HepG2 (cell line): ENCODE data around the gene TNS4. TPM values are rescaled to one million over a fixed set of nuclear protein-coding genes. Genes with fewer than 3 reads are reported as not detected.

ENCODE experiments used
- ATAC-seq: fragments of 200-7000 bp; cut with Tn5 transposase; 3 replicates; pipeline ENCODE4 v1.9.1; 2020; ENCODE audit warnings: mild to moderate bottlenecking, moderate library complexity
- BruUV-seq: library from RNA; stranded (reverse); fragments of 400-500 nt; replicated peaks from 2 replicates; lab custom pipeline; 2021; lab: Mats Ljungman, UMichigan
- CTCF ChIA-PET: fragments of 300-600 bp; formaldehyde crosslinking; extraction: SDS; loops from one replicate; lab custom pipeline; 2021; ENCODE audit warnings: low total read pairs, inconsistent platforms, low intra/inter-chr PET ratio; lab: Yijun Ruan, JAX
- POLR2A ChIA-PET: fragments of 350-600 bp; sonication (Branson Sonifier 250); formaldehyde crosslinking; loops from one replicate; lab custom pipeline; 2020; ENCODE audit warnings: antibody characterized with exemption, inconsistent platforms; lab: Yijun Ruan, JAX
- DNase-seq: peaks from one replicate; pipeline ENCODE4 v3.0.0-alpha.2; 2015; ENCODE audit warnings: low spot score
- FAIRE-seq: peaks from 3 replicates; lab custom pipeline; 2011; peaks lifted over from hg19 to GRCh38; lab: Jason Lieb, UNC
- H2AFZ ChIP-seq: one replicate; pipeline ENCODE4 v1.6.1; 2011; ENCODE audit warnings: low read length, inconsistent platforms
- H3K27ac ChIP-seq: fragments of 300-600 bp; 3 replicates; pipeline ENCODE4 v1.8.0; 2011; ENCODE audit warnings: mixed run types, mild to moderate bottlenecking, mixed read lengths, low read length, inconsistent platforms; ENCODE audit not compliant: insufficient read depth; ENCODE audit errors: extremely low read length
- H3K27me3 ChIP-seq, 2 experiments: fragments of 200-600 bp in 1 of 2; 2 replicates in 1 of 2; 3 replicates in 1 of 2; pipeline versions ENCODE4 v1.6.0 to v1.8.0; 2011; ENCODE audit warnings: low read length in 2 of 2, mild to moderate bottlenecking in 2 of 2, moderate library complexity in 2 of 2, inconsistent platforms in 1 of 2; ENCODE audit not compliant: insufficient read depth in 2 of 2, control insufficient read depth in 1 of 2
- H3K36me3 ChIP-seq, 2 experiments: fragments of 200-600 bp in 1 of 2; replicated peaks in 1 of 2; 2 replicates in 1 of 2; 3 replicates in 1 of 2; pipeline versions ENCODE4 v1.5.1 to v1.8.0; 2011; ENCODE audit warnings: low read length in 2 of 2, inconsistent platforms in 1 of 2; ENCODE audit not compliant: insufficient read depth in 2 of 2, control insufficient read depth in 1 of 2
- H3K4me1 ChIP-seq: 2 replicates; pipeline ENCODE4 v1.5.1; 2012; ENCODE audit warnings: low read length, inconsistent platforms; ENCODE audit not compliant: insufficient read depth
- H3K4me2 ChIP-seq: 2 replicates; pipeline ENCODE4 v1.6.0; 2011; ENCODE audit warnings: low read depth, low read length, inconsistent platforms
- H3K4me3 ChIP-seq, 3 experiments: fragments of 200-600 bp in 1 of 3; sonication (generic), shearing (Covaris generic) in 1 of 3; replicated peaks in 1 of 3; 2 replicates each; pipeline ENCODE4 v1.5.1; 2011 to 2016; ENCODE audit warnings: low read length in 3 of 3, inconsistent platforms in 2 of 3, low read depth in 2 of 3, mild to moderate bottlenecking in 2 of 3, control low read depth in 1 of 3, mixed read lengths in 1 of 3; ENCODE audit not compliant: insufficient read depth in 1 of 3
- H3K79me2 ChIP-seq: one replicate; pipeline ENCODE4 v1.6.1; 2011; ENCODE audit warnings: low read length, inconsistent platforms; ENCODE audit not compliant: insufficient read depth
- H3K9ac ChIP-seq: 2 replicates; pipeline ENCODE4 v1.6.0; 2011; ENCODE audit warnings: mild to moderate bottlenecking, low read depth, low read length, inconsistent platforms; ENCODE audit not compliant: insufficient read depth
- H3K9me3 ChIP-seq: 2 replicates; pipeline ENCODE4 v1.5.1; 2012; ENCODE audit warnings: mild to moderate bottlenecking, low read length
- H4K20me1 ChIP-seq: 2 replicates; pipeline ENCODE4 v1.6.0; 2011; ENCODE audit warnings: inconsistent platforms, mild to moderate bottlenecking, low read length, moderate library complexity; ENCODE audit not compliant: insufficient read depth
- BHLHE40 ChIP-seq: IDR thresholded peaks from 2 replicates; pipeline ENCODE4 v1.6.1; 2011; ENCODE audit warnings: low read length, improper control_type of control experiment
- FOXC1 ChIP-seq: sonication (generic); formaldehyde crosslinking; IDR thresholded peaks from 2 replicates; pipeline ENCODE4 v1.8.0; 2022; ENCODE audit warnings: mild to moderate bottlenecking, missing genetic modification reagents, borderline replicate concordance
- MTERF4 ChIP-seq: sonication (generic); formaldehyde crosslinking; IDR thresholded peaks from 2 replicates; pipeline ENCODE4 v1.8.0; 2023; ENCODE audit warnings: mild to moderate bottlenecking, missing genetic modification reagents
- MYC ChIP-seq: sonication (generic); formaldehyde crosslinking; IDR thresholded peaks from 2 replicates; pipeline ENCODE4 v1.9.0; 2021; ENCODE audit warnings: missing genetic modification reagents, borderline replicate concordance
- PLSCR1 ChIP-seq: sonication (generic); formaldehyde crosslinking; IDR thresholded peaks from 2 replicates; pipeline ENCODE4 v1.5.0; 2020; ENCODE audit warnings: missing genetic modification reagents, mild to moderate bottlenecking, borderline replicate concordance
- REPIN1 ChIP-seq: sonication (generic); formaldehyde crosslinking; IDR thresholded peaks from 2 replicates; pipeline ENCODE4 v1.8.0; 2022; ENCODE audit warnings: missing genetic modification reagents, low read depth, mild to moderate bottlenecking, borderline replicate concordance
- RORA ChIP-seq: sonication (generic); formaldehyde crosslinking; IDR thresholded peaks from 2 replicates; pipeline ENCODE4 v1.5.0; 2020; ENCODE audit warnings: mild to moderate bottlenecking, missing genetic modification reagents, moderate library complexity
- USF2 ChIP-seq, 2 experiments: sonication (generic) in 1 of 2; formaldehyde crosslinking in 1 of 2; IDR thresholded peaks; 2 replicates each; pipeline versions ENCODE4 v1.5.1 to v1.6.1; 2011 to 2020; ENCODE audit warnings: borderline replicate concordance in 1 of 2, low read depth in 1 of 2, low read length in 1 of 2, mild to moderate bottlenecking in 1 of 2, missing genetic modification reagents in 1 of 2, moderate library complexity in 1 of 2
- ZNF597 ChIP-seq: sonication (generic); formaldehyde crosslinking; IDR thresholded peaks from 2 replicates; pipeline ENCODE4 v1.5.0; 2020; ENCODE audit warnings: missing genetic modification reagents
- WGBS: methylation state at CpG from one replicate; pipeline ENCODE4 v1.1.6; 2017; ENCODE audit warnings: low lambda C conversion rate; 5-methylcytosine and 5-hydroxymethylcytosine counted together
- in situ Hi-C: cut with HindIII; loops from 2 replicates; pipeline ENCODE4 v1.10.0; 2017; ENCODE audit warnings: low pct_unique_long_range_greater_than_20kb; ENCODE audit not compliant: extremely low pct_ligation_motif_present
- intact Hi-C: fragments of 100-400 bp; cut with micrococcal nuclease; formaldehyde crosslinking; loops from one replicate; pipeline ENCODE4 v1.10.0; 2022; ENCODE audit not compliant: unreplicated experiment
- polyA plus RNA-seq, 8 experiments: library from polyadenylated mRNA; depleted of rRNA in 3 of 8; stranded (reverse) in 7 of 8; unstranded in 1 of 8; fragments of >200 nt; fragmentation: Illumina TruSeq in 4 of 8; extraction: Trizol in 4 of 8; gene quantifications; 2 replicates each; pipeline versions ENCODE4 v1.2.1 to v1.2.3, GENCODE V29; 2011 to 2016; ENCODE audit warnings: low read depth in 4 of 8, missing spikeins in 1 of 8, mixed read lengths in 1 of 8; ENCODE audit not compliant: insufficient read depth in 1 of 8
- total RNA-seq, 5 experiments: library from RNA; depleted of rRNA; stranded (reverse); fragments of >200 nt; fragmentation: Illumina TruSeq; extraction: Trizol; gene quantifications; 2 replicates each; pipeline ENCODE4 v1.2.3, GENCODE V29; 2016; ENCODE audit warnings: low read depth in 1 of 5

The TNS4 gene
- total and polyA plus RNA-seq, 2 of the 13 experiments (the other 11 are each of a cell fraction or from before 2014, with no cell fraction given): 0.58 to 2.1 TPM

- TF ChIP-seq USF2 (IDR thresholded peaks at IDR 0.05; ENCODE audit: low read depth, low read length): peak; percentile 68
- TF ChIP-seq USF2 (CRISPR knock-in tag; IDR thresholded peaks at IDR 0.05; ENCODE audit: borderline replicate concordance): peak; percentile 53; the same call in 1 of the 2 replicates
- TF ChIP-seq BHLHE40: 0 out of 2 replicates have a peak, but pooled peaks have one; percentile 14
- no peak for TF ChIP-seq ZNF597
Measured at GRCh38 chr17:40445751-40446468, 55.5 kb downstream of the TNS4 start (continued).

GRCh38 chr17:40443988-40444899 lies 57.2 kb downstream of the TNS4 start:
- Histone ChIP-seq H3K27me3 (peaks cover 1 to 6% of the 10 kb centered on the region in 2 experiments; a peak in 3 of 5 replicates), H3K4me1 (peaks cover 63% of the 10 kb centered on the region), H3K9me3 (no peaks in the 10 kb centered on the region), H2AFZ (no peak overlapping the region), H3K79me2 (no peaks in the 10 kb centered on the region), H4K20me1 (no peaks in the 10 kb centered on the region), H3K4me3 (peak overlapping the region; percentile 38 to 81 (median 67)), H3K27ac (no peak overlapping the region), H3K36me3 (no peaks in the 10 kb centered on the region), H3K4me2 (peak overlapping the region; percentile 98), H3K9ac (peak overlapping the region; percentile 20; the same call in 1 of the 2 replicates)
- FAIRE-seq (no peak), DNase-seq (no peak), ATAC-seq (peak; percentile 5)
- TSS peak; percentile 36 for BruUV-seq
- WGBS: 5% methylated on average over 10 of the region's 15 CpGs
- intact Hi-C loops: loop anchor here (2.0 kb wide), 1 partner anchor 19 kb away; no protein-coding TSS in a partner anchor
- ChIA-PET POLR2A (interaction anchor here (0.7 to 1.8 kb wide), 8 partner anchors 7 to 116 kb away, joined by 3 to 8 read pairs (median 5); partner anchors contain the start of gene TOP2A), CTCF (interaction anchor here (1.5 to 1.9 kb wide), 3 partner anchors 86 to 116 kb away, joined by 4 to 8 read pairs (median 4); no protein-coding TSS in a partner anchor)
- in situ Hi-C loops: loop anchor here (5.0 kb wide), 2 partner anchors 88 to 118 kb away; no protein-coding TSS in a partner anchor
- TF ChIP-seq MTERF4 (CRISPR knock-in tag) (no peak; the same call in 1 of the 2 replicates), REPIN1 (CRISPR knock-in tag) (no peak; the same call in 1 of the 2 replicates), PLSCR1 (CRISPR knock-in tag) (0 out of 2 replicates have a peak, but pooled peaks have one; percentile 17), RORA (CRISPR knock-in tag) (no peak), FOXC1 (CRISPR knock-in tag) (peak; percentile 12; the same call in 1 of the 2 replicates), MYC (CRISPR knock-in tag) (0 out of 2 replicates have a peak, but pooled peaks have one; percentile 2)
